ENCODE data around the gene AHNAK. TPM values are rescaled to one million over a fixed set of nuclear protein-coding genes. Genes with fewer than 3 reads are reported as not detected.
"Not testable (repeated sequence)": the region's sequence is repeated elsewhere in the genome, so short reads cannot be mapped to it uniquely, and the experiment has no call there.

Gene AHNAK
- total RNA-seq, 1 donor from 2014 or later, result 244 TPM

- no peak for DNase-seq (ENCODE audit: low read depth in 2 of 2)
Observed at GRCh38 chr11:62390237-62390636, 156.4 kb downstream of the AHNAK start.

- DNase-seq (ENCODE audit: low read depth in 2 of 2), result no peak
Observed at GRCh38 chr11:62388999-62389398, 157.6 kb downstream of the AHNAK start.

GRCh38 chr11:62387381-62387780 lies 159.2 kb downstream of the AHNAK start:
- no peak for DNase-seq (ENCODE audit: low read depth in 2 of 2)

GRCh38 chr11:62386083-62386482 lies 160.5 kb downstream of the AHNAK start:
- not testable (repeated sequence) for DNase-seq (ENCODE audit: low read depth in 2 of 2)

- no peak for DNase-seq (ENCODE audit: low read depth in 2 of 2)
Observed at GRCh38 chr11:62383822-62384221, 162.8 kb downstream of the AHNAK start.

Other genes with a start within 250 kb of the AHNAK start
- not detected in 2 replicates for gene SCGB1D4, start 247.7 kb downstream of the AHNAK start, total RNA-seq
- gene ASRGL1, start 209.4 kb downstream of the AHNAK start, total RNA-seq, result 8.6 and 9.6 TPM in 2 replicates
- not detected in 2 replicates for gene SCGB1A1, start 127.8 kb downstream of the AHNAK start, total RNA-seq
- 1,142 and 1,515 TPM in 2 replicates for gene EEF1G, start 27.1 kb upstream of the AHNAK start, total RNA-seq
- 8.9 and 11.0 TPM in 2 replicates for gene TUT1, start 44.7 kb upstream of the AHNAK start, total RNA-seq
- 185 and 204 TPM in 2 replicates for gene MTA2, start 55.1 kb upstream of the AHNAK start, total RNA-seq
- 23.7 and 35.1 TPM in 2 replicates for gene EML3, start 66.0 kb upstream of the AHNAK start, total RNA-seq
- 2.9 and 3.3 TPM in 2 replicates for gene ROM1, start 66.5 kb upstream of the AHNAK start, total RNA-seq
- gene B3GAT3, start 75.2 kb upstream of the AHNAK start, total RNA-seq, result 13.9 and 19.3 TPM in 2 replicates
- gene GANAB, start 99.8 kb upstream of the AHNAK start, total RNA-seq, result 204 and 246 TPM in 2 replicates
- 15.8 and 22.6 TPM in 2 replicates for gene INTS5, start 106.5 kb upstream of the AHNAK start, total RNA-seq
- gene C11orf98, start 118.4 kb upstream of the AHNAK start, total RNA-seq, result 23.3 and 24.4 TPM in 2 replicates
- gene CSKMT, start 118.5 kb upstream of the AHNAK start, total RNA-seq, result 4.8 and 4.9 TPM in 2 replicates
- 5.6 and 9.9 TPM in 2 replicates for gene UQCC3, start 124.9 kb upstream of the AHNAK start, total RNA-seq
- 1.5 and 1.8 TPM in 2 replicates for gene LBHD1, start 125.5 kb upstream of the AHNAK start, total RNA-seq
- gene UBXN1, start 132.3 kb upstream of the AHNAK start, total RNA-seq, result 102 and 148 TPM in 2 replicates
- 0.38 and 0.51 TPM in 2 replicates for gene LRRN4CL, start 142.7 kb upstream of the AHNAK start, total RNA-seq
- gene BSCL2, start 160.6 kb upstream of the AHNAK start, total RNA-seq, result 23.5 and 26.0 TPM in 2 replicates
- not detected in 2 replicates for gene GNG3, start 160.9 kb upstream of the AHNAK start, total RNA-seq
- 7.6 and 11.0 TPM in 2 replicates for gene HNRNPUL2, start 180.7 kb upstream of the AHNAK start, total RNA-seq
- 28.8 and 32.3 TPM in 2 replicates for gene TTC9C, start 181.7 kb upstream of the AHNAK start, total RNA-seq
- 9.0 and 11.6 TPM in 2 replicates for gene ZBTB3, start 207.4 kb upstream of the AHNAK start, total RNA-seq
- gene POLR2G, start 214.8 kb upstream of the AHNAK start, total RNA-seq, result 65.0 and 67.8 TPM in 2 replicates
- gene TAF6L, start 224.6 kb upstream of the AHNAK start, total RNA-seq, result 23.9 and 37.4 TPM in 2 replicates
- gene TMEM179B, start 240.6 kb upstream of the AHNAK start, total RNA-seq, result 20.2 and 30.2 TPM in 2 replicates
- 10.4 and 12.0 TPM in 2 replicates for gene TMEM223, start 245.2 kb upstream of the AHNAK start, total RNA-seq

Data from dermis microvascular lymphatic vessel endothelial cell (primary cell).